Epithelial cell of proximal tubule (primary cell): ENCODE data around the gene ISCA1. TPM values are rescaled to one million over a fixed set of nuclear protein-coding genes. Genes with fewer than 3 reads are reported as not detected.
A peak's percentile ranks its signal among the peaks of the same experiment; 100 is the strongest.

Experiments
- DNase-seq: peaks from one replicate; pipeline ENCODE4 v3.0.0-alpha.2; 2011; ENCODE audit warnings: low read depth
- H3K4me3 ChIP-seq: 2 replicates; pipeline ENCODE4 v1.5.1; 2011; ENCODE audit warnings: low read depth, mild to moderate bottlenecking, low read length
- CTCF ChIP-seq: conservative IDR thresholded peaks from 2 replicates; pipeline ENCODE4 v1.5.1; 2012; ENCODE audit warnings: low read depth, mild to moderate bottlenecking, low read length
- total RNA-seq: library from RNA; depleted of rRNA; stranded (reverse); fragments of >200 nt; gene quantifications from 2 replicates; pipeline ENCODE4 v1.2.3, GENCODE V29; 2015

The ISCA1 gene
- total RNA-seq, 1 donor from 2014 or later: 25.2 TPM

DNA sequence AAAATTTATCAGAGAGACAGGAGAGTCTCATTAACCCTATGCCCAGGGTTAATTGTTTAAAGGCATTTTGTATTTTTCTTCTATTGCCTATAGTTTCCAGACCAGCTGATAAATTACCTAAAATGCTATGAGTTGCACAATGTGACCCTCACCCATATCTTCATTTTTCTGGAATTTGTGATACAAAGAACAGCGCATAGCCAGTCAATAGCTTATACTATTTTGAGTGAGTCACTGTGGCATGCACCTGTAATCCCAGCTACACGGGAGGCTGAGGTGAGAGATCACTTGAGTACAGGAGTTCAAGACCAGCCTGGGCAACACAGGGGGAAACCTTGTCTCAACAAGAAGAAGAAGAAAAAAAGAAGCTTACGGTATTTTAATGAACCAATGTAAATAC is 25.7 kb downstream of the ISCA1 start:
- TF ChIP-seq CTCF: no peak
- DNase-seq: no peak
- H3K4me3 ChIP-seq: no peak overlapping the region

DNA sequence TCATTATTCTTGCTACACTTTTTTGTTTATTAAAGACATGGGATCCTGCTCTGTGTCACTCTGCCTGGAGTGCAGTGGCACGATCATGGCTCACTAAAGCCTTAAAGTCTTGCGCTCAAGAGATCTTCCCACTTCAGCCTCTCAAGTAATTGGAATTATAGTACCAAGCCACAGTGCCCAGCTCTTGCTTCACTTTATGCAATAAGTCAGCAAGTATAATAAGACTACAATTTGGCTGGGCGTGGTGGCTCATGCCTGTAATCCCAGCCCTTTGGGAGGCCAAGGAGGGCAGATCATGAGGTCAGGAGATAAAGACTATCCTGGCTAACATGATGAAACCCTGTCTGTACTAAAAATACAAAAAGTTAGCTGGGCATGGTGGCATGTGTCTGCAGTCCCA is 28.8 kb downstream of the ISCA1 start:
- no peak overlapping the region for H3K4me3 ChIP-seq
- no peak for DNase-seq
- TF ChIP-seq CTCF: no peak

DNA sequence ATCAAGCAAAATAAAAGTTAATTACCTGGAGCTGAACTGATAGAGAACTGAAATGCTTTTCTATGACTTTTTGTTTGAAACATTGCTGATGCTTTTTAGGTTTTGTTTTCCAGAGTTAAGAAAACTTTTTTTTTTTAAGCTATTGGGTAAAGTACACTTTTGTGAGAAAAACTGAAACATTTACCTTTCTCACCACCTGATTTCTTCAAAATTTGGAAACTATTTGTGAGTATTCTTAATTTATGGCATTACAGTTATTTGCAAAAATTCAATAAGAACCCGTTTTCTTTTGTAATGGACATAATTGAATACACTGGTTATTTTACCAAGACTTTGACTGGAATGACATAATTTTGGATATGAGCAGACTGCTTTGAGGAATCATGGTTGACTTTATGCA is 29.5 kb downstream of the ISCA1 start:
- no peak for TF ChIP-seq CTCF
- DNase-seq: peak; percentile 2
- no peak overlapping the region for H3K4me3 ChIP-seq

DNA sequence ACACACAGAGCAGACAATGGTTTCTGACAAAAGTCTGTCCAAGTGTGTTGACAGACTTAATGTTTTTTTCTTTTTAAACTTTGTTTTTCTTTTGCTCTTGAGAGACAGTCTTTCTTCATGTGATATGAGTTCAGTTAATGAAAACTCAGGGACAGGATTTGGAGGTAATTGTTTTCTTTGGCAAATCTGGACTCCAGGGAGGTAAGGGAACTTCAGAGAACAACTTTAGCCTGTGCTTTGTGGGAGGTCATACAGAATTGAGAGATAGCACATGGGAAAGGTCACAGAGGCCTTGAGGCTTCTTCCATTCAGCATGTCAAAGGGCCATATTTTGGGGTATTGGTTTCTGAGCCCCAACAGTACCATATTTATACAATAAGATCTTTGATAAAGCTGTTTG is 32.2 kb downstream of the ISCA1 start:
- no peak for TF ChIP-seq CTCF
- H3K4me3 ChIP-seq: no peak overlapping the region

DNA sequence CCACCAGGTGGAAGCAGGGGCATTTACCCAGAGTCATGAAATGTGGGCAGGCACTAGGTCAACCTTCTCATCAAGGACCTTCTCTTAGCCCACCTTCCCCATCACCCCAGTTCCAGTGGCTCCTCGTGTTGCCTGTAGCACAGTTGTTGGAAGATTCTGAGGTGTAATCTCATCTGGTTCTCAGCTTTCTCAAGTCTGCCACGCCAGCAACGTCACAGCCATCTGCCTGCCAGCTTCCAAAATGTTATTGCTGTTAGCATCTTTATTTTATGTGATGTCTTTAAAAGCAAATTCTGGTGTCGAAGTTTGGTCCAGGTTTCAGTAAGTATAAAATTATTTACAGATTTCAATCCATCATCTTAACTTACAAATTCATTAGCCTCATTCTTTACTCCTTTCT is 33.6 kb downstream of the ISCA1 start:
- no peak overlapping the region for H3K4me3 ChIP-seq
- no peak for DNase-seq
- TF ChIP-seq CTCF: no peak

More for the DNA sequence above, 32.2 kb downstream of the ISCA1 start:
- no peak for DNase-seq

DNA sequence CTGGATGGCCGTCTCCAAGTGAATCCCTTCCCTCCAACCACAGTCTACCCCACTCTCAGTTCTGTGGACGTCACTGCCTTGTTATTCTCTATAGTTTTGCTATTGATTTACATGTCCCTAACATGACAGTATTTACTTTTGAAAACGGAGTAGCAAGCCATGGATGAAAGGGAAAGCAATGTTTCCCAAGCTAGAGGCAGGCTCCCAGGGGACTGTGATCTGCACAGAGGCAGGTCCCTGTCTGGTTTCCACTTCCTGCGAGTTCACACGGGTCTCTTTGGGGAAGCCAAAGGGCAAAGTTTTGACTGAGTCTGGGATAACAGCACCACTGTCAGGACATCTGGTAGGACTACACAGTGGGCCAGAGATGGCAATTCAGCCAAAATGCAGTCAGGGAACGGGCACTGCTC is 35.6 kb downstream of the ISCA1 start:
- H3K4me3 ChIP-seq: no peak overlapping the region
- TF ChIP-seq CTCF: peak; percentile 7
- no peak for DNase-seq

DNA sequence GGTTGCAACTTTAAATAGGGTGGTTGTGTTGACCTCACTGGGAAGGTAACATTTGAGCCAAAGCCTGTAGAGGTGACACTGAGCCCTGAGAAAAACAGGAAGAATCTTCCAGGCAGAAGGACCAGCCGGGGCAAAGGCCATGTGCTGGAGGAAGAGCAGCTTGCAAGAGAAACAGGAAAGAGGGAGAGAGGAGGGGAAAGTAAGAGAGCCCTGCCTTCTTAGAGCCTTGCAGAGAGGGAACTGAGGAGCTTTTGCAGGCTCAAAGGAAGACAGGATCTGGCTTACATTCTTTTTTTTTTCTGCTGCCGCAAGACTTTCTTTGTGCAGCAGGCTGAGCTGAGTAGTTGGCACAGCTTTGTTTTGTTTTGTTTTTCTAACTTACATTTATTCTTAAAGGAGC is 40.3 kb downstream of the ISCA1 start:
- no peak for TF ChIP-seq CTCF
- DNase-seq: no peak

More for the DNA sequence above, 40.3 kb downstream of the ISCA1 start:
- no peak overlapping the region for H3K4me3 ChIP-seq
